Measurements from ENCODE around the gene ISG20L2. TPM values are rescaled to one million over a fixed set of nuclear protein-coding genes. Genes with fewer than 3 reads are reported as not detected.
A peak's percentile ranks its signal among the peaks of the same experiment; 100 is the strongest.

ISG20L2 gene
- total RNA-seq, 2 experiments from 2014 or later, result 44.2 to 50.9 TPM

GRCh38 chr1:156709757-156710489, 18.6 kb downstream of the ISG20L2 start:
- intact Hi-C loops (cut with DNase I, micrococcal nuclease), result no loop called here
- no peak for DNase-seq
- ChIA-PET CTCF (interaction anchor here (1.3 to 2.8 kb wide), 2 partner anchors 16 to 20 kb away, joined by 5 to 7 read pairs; no protein-coding TSS in a partner anchor), POLR2A (no interaction called here)
- Mint-ChIP-seq H3K27ac (no peak overlapping the region), H3K4me3 (no peak overlapping the region), H3K36me3 (ENCODE audit: low read depth) (peaks cover 1% of the 10 kb centered on the region), H3K27me3 (peaks cover 5% of the 10 kb centered on the region), H3K4me1 (ENCODE audit: low read depth) (peaks cover 22% of the 10 kb centered on the region), H3K9me3 (no peaks in the 10 kb centered on the region)
- Histone ChIP-seq H3K4me3 (ENCODE audit: low read length) (no peak overlapping the region), H3K9me3 (ENCODE audit: control insufficient read depth in 1 of 2, insufficient read depth in 1 of 2, low read length in 2 of 2) (no peaks in the 10 kb centered on the region), H3K36me3 (ENCODE audit: insufficient read depth, low read length) (no peaks in the 10 kb centered on the region), H3K4me1 (ENCODE audit: insufficient read depth, low read length) (peaks cover 27% of the 10 kb centered on the region), H3K27ac (ENCODE audit: low read depth in 1 of 2, low read length in 2 of 2) (no peak overlapping the region), H3K27me3 (ENCODE audit: control insufficient read depth in 1 of 2, insufficient read depth in 2 of 2, low read length in 2 of 2) (peaks cover 0 to 3% of the 10 kb centered on the region in 2 experiments)
- no peak for TF ChIP-seq CTCF (IDR thresholded peaks at IDR 0.05)
- ATAC-seq (ENCODE audit: poor library complexity), result no peak

- CTCF ChIA-PET, result no interaction called here
- POLR2A ChIA-PET, result interaction anchor here (0.8 kb wide), 1 partner anchor 31 kb away, joined by 3 read pairs; no protein-coding TSS in a partner anchor
- Histone ChIP-seq H3K27ac (ENCODE audit: low read depth in 1 of 2, low read length in 2 of 2) (no peak overlapping the region), H3K9me3 (ENCODE audit: control insufficient read depth in 1 of 2, insufficient read depth in 1 of 2, low read length in 2 of 2) (no peaks in the 10 kb centered on the region), H3K36me3 (ENCODE audit: insufficient read depth, low read length) (no peaks in the 10 kb centered on the region), H3K4me1 (ENCODE audit: insufficient read depth, low read length) (peaks cover 35% of the 10 kb centered on the region), H3K4me3 (ENCODE audit: low read length) (no peak overlapping the region), H3K27me3 (ENCODE audit: control insufficient read depth in 1 of 2, insufficient read depth in 2 of 2, low read length in 2 of 2) (peaks cover 9 to 12% of the 10 kb centered on the region in 2 experiments)
- Mint-ChIP-seq H3K9me3 (no peaks in the 10 kb centered on the region), H3K27me3 (peaks cover 13% of the 10 kb centered on the region), H3K27ac (no peak overlapping the region), H3K4me1 (ENCODE audit: low read depth) (peaks cover 29% of the 10 kb centered on the region), H3K4me3 (no peak overlapping the region), H3K36me3 (ENCODE audit: low read depth) (no peaks in the 10 kb centered on the region)
- DNase-seq (no peak), ATAC-seq (ENCODE audit: poor library complexity) (no peak)
- TF ChIP-seq CTCF (IDR thresholded peaks at IDR 0.05), result no peak
- intact Hi-C loops (cut with DNase I, micrococcal nuclease), result no loop called here
These were observed 19.5 kb downstream of the ISG20L2 start for GRCh38 chr1:156709031-156709430.

- Histone ChIP-seq H3K27me3 (ENCODE audit: control insufficient read depth in 1 of 2, insufficient read depth in 2 of 2, low read length in 2 of 2) (peaks cover 17 to 18% of the 10 kb centered on the region in 2 experiments), H3K9me3 (ENCODE audit: control insufficient read depth in 1 of 2, insufficient read depth in 1 of 2, low read length in 2 of 2) (no peaks in the 10 kb centered on the region), H3K36me3 (ENCODE audit: insufficient read depth, low read length) (no peaks in the 10 kb centered on the region), H3K4me1 (ENCODE audit: insufficient read depth, low read length) (peaks cover 35% of the 10 kb centered on the region), H3K4me3 (ENCODE audit: low read length) (no peak overlapping the region), H3K27ac (ENCODE audit: low read depth in 1 of 2, low read length in 2 of 2) (no peak overlapping the region)
- Mint-ChIP-seq H3K4me3 (peak overlapping the region; percentile 38), H3K27ac (peak overlapping the region; percentile 77), H3K36me3 (ENCODE audit: low read depth) (no peaks in the 10 kb centered on the region), H3K4me1 (ENCODE audit: low read depth) (peaks cover 32% of the 10 kb centered on the region), H3K27me3 (peaks cover 21% of the 10 kb centered on the region), H3K9me3 (no peaks in the 10 kb centered on the region)
- DNase-seq (no peak), ATAC-seq (ENCODE audit: poor library complexity) (no peak)
- ChIA-PET CTCF (interaction anchor here (4.2 to 4.6 kb wide), 2 partner anchors 18 to 19 kb away, joined by 43 to 51 read pairs; partner anchors contain the start of genes ISG20L2 and METTL25B), POLR2A (interaction anchor here (0.8 to 1.2 kb wide), 2 partner anchors 18 to 30 kb away, joined by 3 to 4 read pairs; no protein-coding TSS in a partner anchor)
- no peak for TF ChIP-seq CTCF (IDR thresholded peaks at IDR 0.05)
- intact Hi-C loops (cut with DNase I, micrococcal nuclease), result no loop called here
These were observed 20.3 kb downstream of the ISG20L2 start for GRCh38 chr1:156708218-156708661.
